HS-27A (cell line): Measurements from ENCODE around the gene CSHL1.

Source experiments
- DNase-seq: peaks from one replicate; pipeline ENCODE4 v3.0.0-alpha.2; 2012; ENCODE audit warnings: low read depth, missing footprints

CSHL1 gene

DNA sequence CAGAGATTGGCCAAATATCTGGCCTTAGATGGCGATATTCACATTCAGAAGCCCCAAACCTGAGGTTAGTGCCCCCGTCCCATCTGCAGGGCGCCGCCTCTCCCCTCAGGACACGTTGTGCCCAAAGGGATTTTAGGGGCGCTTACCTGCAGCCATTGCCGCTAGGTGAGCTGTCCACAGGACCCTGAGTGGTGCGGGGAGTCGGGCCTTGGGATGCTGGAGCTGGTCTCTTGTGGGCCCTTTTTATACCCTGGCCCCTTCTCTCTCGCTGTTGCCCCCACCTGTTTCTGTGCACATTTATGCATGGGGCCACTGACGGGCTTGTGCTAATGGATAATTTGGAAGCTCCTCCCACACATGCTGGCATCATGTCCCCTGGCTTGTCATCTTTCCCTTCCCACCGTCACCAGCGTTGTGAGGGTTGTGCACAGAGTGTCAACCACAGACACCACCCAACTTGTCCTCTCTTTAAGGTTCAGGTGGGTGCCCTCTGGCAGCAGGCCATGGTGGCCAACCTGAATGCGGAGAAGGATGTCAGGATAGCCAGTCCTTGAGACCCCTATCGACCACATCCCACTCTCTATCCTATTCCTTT, at the start of gene CSHL1:
CSHL1 (minus strand) TSS at position 218 of the 595 bp plus-strand sequence; CDS start at position 156, 62 bp downstream.
- DNase-seq, result no peak

DNA sequence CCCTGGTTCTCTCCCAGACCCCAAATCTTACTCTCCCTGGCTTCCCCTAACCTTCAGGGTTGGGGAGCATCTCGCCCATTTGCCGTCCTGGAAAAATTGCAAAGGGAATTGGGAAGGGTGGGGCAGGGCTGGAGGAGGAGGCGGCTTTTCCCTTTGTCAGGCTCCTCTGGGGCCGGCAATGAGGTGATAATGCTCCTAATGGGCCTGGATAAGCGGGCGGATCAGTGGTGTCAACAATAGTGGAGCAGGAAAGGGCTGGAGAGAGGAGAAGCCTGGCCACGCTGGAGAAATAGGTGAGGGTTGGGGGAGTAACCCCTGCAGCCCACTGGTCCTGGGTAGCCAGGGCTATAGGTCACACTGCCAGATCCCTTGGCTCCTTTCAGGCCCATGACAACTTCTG, 49.4 kb upstream of the CSHL1 start:
- no peak for DNase-seq

DNA sequence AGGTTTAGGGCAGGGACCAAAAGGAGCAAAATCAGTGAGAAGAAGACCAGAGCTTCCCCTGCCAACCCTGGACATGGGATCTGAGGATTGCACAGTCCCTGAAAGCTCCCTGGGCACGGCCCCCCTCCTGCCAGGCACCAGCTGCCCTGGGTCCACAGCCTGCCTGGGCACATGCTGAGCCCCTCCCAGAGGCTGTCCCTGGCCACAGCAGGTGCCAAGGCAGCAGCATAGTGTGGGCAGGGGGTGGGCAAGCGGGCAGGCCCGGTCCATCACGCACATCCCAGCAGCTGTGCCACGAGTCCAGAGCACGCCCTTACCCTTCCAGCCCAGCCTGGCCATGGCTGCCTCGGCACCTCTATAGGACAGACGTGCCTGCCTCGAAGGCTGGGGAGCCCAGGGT, 48.9 kb upstream of the CSHL1 start:
- no peak for DNase-seq

DNA sequence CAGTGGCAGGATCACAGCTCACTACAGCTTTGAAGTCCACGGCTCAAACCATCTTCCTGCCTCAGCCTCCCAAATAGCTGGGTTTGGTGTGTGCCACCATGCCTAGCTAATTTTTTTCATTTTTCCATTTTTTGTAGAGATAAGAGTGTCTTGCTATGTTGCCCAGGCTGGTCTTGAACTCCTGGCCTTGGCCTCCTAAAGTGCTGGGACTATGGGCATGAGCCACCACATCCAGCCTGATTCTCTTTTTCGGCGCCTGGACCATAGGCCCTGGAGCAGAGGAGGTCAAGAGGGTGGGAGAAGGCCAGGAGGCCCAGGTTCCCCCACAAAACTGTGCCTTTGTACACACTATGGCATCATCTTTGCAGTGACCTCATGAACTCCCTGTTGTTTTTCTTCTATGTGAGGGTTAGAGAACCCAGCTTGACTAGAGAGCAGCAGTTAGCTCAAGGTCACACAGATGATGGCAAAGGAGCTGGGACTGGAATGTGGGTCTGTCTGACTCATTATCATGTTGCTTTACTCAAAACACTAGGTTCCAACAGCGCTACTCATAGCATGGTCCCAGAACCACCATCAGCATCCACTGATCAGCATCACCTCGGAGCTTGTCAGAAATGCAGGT, 45.4 kb upstream of the CSHL1 start:
- no peak for DNase-seq

DNA sequence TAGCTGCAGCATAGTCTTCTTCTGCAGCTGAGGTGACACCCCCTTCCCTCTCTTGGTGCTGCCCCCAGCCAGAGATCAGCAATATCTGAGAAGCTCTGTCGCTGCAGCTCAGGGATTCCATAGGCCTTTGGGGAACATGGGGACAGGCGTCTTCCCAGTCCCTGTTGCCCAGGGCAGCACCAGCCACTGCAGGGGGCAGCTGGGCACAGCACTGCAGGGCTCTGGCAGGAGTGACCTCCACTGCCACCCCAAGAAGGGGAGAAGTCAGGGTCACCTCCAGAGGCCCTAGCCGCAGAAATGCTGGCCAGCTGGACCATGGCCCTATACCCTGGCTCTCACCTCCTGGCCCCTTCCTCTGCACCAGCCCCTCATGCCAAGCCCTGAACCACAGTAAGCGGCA, 44.7 kb upstream of the CSHL1 start:
- DNase-seq, result no peak

DNA sequence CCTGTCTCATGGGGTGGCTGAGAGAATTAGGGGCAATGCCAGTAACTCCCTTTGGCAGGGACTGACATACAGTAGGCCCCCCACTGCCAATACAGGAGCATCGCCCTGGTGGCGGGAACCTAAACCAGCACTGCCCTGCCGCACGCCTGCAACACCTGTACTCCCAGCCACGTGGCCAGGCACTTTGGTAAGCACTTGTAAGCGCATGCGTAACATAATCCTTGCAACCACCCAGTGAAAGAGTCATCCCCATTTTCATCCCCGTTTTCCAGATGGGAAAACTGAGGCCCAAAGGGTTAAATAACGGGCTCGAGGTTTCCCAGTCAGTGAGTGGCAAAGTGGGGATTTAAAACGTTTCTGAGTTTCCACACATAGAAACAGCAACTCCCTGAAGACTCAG, 44.2 kb upstream of the CSHL1 start:
- DNase-seq, result no peak

DNA sequence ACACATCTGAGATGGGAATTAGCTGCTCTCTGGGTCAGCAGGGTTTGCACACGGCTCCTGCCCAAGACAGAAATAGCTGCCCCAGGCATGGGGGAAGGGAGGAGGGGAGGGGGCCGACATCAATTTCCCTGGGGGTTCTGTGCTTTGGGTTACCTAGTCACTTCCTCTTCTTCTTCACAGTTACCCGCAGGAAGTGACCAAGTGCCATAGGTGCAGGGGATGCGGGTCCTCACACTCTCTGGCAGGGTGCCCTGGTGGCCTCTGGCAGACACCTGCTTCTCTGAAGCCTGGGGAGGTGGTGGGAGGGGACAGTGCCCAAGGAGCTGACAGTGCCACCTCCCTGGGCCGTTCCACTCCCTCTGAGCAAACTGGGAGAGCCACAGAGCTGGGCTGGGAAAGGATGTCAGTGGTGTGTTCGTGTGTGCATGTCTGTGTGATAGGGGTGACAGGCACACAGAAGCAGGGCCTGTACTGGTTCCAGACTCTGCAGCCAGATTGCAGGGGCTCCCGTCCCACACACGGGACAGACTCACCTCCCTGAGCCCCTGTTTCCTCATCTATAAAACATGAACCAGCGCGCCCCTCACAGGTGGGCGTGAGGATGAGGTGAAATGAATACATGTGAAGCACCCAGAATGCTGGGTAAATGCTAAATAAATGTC, 43.5 kb upstream of the CSHL1 start:
- DNase-seq, result no peak

DNA sequence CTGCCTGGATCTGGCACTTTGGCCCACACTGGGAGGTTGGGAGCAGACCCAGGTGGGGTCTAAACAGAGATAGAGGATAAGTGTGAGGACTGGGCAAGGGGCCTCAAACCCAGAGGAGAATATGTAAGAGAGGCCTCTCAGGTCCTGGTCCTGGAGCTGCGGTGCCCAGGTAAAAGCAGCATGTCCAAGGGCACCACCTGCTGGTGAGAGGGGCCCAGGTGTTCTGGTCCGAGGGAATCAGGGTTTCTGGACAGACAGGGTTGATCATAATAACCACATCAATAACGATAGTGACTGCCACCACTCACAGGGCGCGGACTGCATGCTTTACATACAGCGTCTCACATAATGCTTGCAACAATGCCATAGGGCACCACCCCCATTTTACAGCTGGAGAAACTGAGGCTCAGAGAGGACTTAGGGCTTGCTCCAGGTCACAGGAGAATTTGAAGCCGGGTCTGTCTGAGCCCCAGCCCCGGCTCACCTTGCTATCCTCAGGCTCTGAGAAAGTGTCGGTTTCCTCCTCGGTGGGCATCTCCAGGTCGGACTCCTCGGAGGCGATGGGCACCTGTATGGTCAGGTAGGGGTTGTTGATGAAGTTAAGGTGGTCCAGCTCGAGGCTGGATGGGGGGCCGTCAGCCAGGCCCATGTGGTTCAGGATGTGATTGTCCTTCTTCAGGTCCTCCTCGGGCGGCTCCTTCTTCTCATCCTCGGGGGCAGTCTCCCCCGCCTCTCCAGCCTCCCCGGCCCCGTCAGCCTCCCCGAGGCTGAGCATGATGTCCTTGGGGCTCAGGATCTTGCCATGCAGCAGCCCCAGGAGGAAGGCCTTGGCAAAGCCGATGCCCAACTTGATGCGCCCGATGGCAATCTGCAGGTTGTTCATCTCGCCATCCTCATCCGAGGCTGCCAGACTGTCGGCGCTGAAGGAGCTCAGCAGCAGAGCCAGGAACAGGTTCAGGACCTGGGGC, 40.2 kb upstream of the CSHL1 start:
- DNase-seq, result no peak

DNA sequence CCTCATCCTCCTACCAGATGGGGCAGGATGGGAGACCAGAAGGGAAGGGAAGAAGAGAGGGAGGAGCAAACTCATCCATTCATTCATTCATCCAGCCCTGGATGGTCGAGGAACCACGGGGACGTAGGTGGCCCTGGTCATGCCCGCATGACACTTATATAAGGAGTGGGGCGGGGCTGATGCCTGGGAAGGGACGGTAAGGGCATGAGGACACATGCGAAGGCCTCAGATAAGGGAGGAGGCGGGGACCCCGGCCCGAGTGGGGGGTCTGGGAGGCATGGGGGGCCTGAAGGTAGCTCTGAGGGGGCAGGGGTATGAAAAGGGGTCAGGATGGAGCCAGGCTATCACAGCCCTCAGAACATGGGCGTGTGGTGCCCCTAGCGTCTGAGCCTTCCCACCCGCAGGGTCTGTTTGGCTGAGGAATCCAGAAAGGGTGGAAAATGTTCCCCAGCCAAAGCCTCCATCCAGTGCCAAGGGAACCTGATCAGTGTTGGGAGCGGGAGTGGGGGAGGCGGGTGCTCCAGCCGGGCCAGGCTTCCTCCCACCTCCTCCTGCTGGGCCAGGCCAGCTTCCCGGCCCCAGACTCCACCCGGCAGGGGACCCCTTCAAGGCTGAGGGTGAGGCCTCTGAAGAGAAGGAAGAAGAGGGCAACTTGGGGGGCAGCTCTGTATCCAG, 38.7 kb upstream of the CSHL1 start:
- no peak for DNase-seq

DNA sequence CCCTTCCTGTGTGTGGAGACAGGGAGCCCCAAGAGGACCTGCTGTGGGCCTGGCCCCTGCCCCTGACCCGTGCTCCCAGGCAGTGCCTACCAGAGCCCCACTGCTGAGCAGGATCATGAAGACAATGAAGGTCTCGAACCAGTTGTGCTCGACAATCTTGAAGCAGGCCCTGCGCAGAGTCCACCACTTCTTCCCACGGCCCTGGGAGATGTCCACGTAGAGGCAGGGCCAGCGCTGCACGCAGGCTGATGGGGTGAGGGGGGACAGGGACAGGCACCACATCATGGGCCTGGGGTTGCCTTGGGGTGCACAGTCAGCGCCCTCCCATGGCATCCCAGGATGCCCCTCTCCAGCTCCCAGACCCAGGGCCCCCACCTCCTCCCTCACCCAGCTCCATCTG, 37.5 kb upstream of the CSHL1 start:
- DNase-seq, result no peak

DNA sequence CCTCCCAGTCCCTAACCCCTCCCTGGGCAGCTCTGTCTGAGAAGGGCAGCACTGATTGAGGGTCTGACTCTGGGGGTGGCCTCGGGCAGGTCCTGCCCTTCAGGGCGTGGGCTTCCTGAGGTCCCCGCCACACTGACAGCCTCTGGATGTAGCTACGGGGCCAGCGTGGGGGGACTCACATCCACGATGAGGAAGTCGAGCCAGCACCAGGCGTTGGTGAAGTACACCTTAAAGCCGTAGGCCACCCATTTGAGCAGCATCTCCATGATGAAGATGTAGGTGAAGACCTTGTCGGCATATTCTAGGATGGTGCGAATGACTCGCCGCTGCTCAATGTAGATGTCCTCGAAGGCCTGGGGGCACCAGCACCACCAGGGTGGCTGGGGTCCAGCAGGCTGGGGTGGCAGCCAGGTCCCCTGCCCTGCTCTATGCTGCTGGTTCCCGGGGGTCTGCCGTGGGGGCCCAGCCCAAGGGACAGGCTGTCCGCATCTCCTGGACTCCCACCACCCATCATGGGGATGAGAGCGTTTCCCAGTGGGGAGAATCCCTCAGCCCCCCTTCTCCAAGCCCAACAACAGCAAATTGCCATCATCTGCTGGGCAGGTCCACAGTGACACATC, 36.8 kb upstream of the CSHL1 start:
- DNase-seq, result no peak

DNA sequence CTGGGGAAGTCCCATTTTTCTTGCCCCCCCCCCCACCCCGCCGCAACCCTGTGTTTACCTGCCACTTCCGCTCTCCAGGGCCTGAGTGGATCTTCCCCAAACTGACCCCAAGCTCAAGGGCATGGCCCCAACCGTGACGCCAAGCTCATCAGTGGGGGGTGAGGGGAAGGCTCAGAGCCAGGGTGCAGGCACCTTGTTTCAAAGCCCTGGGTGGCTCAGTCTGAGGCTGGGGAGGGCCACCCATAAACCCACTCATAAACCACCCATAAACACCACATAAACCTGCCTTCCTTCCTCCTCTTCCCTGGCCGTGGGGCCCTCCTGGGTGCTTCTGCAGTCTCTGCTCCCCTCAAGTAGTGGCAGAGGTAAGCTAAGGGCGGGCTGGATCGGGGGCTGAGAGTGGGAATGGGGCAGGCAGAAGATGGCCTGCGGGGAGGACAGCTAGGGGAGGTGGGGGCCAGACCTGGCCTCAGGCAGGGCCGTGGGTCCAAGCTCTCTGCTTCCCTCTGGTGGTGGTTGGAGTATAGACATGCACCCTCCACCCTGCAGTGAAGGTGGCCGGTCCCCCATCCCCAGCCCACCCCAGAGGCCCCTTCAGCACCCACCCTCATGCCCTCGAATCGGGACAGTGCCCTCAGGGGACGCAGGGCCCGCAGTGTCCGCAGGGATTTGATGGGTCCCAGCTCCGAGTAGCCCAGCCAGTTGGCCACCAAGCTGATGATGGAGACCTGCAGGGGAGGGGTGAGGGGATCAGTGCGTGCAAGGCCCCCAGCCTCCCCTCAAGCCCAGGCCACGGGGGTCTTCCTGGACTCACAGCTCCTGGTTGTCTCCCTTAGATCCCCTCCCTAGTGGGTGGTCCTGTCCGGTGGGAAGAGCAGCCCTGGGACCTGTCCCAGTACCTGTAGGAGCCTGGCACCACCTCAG, 35.6 kb upstream of the CSHL1 start:
- DNase-seq, result no peak

DNA sequence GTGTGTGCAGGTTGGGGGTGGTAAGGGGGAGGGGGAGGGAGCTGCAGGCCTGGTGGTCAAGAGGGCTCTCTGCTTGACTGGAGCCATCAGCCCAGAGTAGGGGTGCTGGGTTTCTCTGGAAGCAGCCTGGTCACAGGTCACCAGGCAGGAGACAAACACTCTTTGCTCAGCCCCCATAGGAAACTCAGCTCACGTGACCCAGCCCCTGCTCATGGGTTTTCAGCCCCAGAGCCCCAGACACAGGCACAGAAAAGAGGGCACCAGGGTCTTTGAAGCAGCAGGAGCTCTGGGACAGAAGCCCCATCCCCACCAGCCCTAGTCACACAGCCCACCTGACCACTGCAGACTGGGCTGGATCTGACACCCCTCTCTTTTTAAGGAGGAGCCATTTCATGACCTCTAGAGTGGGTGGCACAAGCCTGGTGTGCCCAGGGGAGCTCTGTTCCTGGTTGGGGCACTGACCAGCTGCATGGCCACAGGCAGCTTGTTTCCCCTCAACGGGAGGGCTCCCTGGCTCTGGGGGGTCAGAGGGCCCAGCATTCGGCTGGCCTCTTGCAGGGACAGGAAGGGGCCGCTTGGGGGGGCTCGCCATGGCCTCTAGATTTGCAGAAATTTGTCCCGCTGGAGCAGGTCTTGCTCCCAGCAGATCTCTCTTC, 34.9 kb upstream of the CSHL1 start:
- DNase-seq, result no peak

DNA sequence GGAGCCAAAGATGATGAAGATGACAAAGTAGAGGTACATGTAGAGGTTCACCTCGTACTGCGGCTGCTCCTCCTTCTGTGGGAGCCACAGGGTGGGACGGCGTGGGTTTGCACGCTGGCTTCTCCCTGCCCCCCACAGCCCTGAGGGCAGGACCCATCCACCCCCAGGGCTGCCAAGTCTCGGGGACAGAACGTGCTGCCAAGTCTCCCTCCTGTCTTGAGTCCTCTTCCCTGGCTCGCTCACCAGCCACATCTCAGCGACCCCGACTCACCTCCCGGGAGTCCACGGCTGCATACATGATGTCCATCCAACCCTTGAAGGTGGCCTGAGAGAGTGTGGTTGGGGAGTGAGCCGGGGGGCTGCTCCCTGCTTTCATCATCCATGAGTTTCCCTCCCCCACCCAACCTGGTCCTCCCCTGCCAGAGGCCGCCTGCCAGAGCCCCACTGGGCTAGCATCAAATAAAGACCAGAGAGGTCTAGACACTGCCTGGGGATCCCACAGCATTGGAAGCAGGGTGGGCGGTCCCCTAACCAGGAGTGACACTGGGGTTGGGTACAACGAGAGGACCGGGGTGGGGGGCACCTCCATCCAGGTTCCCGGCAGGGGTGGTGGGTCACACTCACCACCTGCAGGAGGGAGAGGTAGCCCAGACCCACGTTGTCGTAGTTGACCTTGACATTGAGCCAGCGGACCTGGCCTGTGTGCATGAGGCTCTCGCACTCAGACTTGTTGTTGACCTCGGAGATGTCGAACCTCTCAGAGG, 33.9 kb upstream of the CSHL1 start:
- no peak for DNase-seq

DNA sequence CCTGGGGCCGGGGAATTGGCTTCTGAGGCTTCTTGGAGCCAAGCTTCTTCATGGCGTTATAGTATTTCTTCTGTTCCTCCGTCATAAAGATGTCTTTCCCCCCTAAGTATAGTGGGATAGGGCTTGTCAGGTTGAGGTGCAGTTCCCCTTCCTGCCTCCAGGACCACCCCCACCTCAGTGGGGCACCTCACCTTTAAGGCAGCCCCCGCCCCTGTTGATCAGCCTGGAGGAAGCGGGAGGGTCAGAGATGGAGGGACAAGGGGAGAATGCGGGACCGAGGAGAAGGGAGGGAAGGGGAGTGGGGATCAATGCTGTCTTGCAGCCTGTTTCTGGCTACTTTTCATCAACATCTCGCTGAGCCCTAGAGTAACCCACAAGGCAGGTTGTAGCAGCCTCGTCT, 32.7 kb upstream of the CSHL1 start:
- DNase-seq, result no peak

DNA sequence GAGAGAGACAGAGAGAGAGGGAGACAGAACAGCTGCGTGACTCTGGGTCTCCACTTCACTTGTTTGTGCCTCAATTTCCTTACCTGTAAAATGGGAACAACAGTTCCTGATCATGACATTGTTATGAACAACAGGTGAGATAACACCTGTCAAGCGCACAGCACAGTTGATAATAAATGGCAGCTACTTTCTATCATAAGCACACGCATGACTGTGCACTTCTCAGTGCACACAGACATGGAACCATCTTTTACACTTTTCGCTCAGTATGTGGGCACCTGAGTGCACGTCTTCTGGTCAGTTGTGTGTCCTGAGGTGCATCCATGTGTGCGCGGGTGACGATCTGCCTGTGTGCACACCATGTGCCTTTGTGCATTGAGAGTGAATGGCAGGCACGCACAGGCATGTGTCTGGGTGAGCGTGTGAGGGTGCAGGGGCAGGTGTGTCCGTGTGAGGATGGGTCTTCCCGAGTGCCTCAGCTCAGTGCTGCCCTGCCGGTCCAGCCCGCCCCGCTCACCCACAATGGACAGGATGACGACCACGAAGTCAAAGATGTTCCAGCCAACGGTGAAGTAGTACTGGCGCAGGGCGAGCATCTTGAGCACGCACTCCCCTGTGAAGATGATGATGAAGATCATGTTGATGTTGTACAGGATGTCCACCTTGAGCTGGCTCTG, 31.4 kb upstream of the CSHL1 start:
- DNase-seq, result no peak

DNA sequence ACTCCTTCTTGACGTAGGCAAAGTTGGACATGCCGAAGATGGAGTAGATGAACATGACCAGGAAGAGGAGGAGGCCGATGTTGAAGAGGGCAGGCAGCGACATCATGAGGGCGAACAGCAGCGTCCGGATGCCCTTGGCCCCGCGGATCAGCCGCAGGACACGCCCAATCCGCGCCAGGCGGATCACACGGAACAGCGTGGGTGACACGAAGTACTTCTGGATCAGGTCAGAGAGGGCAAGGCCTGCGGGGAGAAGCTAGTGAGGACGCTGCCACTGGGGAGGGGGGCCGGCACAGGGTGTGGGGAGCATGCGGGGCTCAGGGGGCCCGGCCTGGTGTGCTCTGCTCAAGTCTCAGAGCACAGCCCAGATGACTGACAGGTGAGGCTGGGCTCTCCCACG, 30.7 kb upstream of the CSHL1 start:
- DNase-seq, result no peak

DNA sequence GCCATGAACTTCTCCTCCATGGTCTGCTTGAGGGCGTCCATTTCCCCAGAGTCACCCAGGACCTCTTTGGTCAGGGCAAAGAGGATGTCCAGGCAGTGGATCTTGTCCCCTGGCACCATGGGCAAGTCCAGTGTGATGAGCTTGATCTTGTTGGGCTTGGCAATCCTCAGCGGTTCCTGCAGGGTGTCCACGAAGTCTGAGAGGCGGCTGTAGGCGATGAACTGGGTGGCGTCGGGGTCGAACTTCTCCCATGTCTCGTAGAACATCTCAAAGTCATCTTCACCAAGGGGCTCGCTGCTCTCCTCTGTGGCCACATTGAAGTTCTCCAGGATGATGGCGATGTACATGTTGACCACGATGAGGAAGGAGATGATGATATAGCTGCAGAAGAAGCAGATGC, 30.1 kb upstream of the CSHL1 start:
- DNase-seq, result no peak

DNA sequence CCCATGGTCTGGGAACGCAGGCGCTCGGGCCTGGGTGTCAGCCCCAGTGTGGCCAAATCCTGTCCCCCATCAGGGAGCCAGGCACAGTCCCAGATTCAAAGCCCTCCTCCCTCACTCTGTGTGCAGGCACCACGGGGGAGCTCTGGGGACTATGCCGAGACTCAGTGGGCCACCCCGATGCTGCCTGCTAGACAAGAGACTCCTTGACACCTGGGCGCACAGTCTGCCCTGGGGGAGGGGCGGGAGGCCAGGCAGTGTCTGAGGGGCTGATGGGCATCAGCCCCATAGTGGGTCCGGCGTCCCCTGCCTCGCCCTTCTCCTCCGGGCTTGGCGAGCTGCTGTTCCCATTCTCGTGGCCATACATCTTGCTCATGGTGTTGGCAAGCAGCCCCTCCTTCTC, 29.5 kb upstream of the CSHL1 start:
- no peak for DNase-seq
